ENCODE data around the gene LMNA.
"Not testable (repeated sequence)": the region's sequence is repeated elsewhere in the genome, so short reads cannot be mapped to it uniquely, and the experiment has no call there.

LMNA gene

DNA sequence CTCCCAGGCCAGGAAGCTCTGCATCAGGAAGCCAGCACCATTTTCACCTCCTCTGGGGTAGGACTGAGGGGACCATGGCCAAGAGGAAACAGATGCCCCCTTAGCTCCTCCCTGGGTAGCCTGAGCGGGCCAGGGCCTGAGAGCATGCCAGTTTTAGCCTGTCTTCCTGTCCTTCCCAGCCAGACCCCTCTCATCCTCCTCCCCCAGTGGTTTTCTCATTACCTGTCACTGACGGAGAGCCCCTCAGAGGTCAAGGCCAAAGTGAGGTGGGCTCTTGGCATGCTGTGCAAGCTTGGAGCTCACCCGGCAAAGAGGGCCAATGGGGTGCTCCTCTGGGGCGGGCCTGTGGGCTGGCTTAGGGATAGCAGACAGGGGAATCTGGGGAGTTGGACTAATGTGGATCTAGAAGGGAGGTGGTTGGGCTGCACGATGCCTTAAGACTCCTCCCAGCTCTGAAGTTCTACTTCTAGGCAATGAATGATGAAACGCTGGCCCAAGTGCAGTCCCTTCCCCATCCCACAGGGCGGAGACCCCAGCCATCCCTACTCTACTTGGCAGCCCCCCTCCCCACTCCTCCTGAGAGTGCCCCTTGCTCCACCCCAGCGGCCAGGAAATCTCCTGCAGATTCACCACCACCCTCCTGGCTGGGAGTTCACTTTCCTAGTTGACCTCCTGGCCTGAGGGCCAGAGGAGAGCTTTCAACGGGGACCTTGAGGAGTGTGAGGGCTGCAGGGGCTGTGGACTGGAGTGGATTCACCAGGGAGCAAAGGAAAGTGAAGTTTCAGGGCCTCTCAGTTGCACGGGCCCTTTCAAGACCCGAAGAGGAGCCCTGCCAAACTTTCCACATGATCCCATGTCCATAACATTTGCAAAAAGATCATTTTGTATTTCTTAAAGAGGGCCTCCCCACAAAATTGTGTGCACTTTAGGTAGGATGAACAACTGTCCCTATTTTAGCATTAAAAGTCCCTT, 9.4 kb upstream of the LMNA start:
- DNase-seq = no peak

- DNase-seq = no peak
Measured at GRCh38 chr1:156106624-156107488, 7.7 kb upstream of the LMNA start.

DNA sequence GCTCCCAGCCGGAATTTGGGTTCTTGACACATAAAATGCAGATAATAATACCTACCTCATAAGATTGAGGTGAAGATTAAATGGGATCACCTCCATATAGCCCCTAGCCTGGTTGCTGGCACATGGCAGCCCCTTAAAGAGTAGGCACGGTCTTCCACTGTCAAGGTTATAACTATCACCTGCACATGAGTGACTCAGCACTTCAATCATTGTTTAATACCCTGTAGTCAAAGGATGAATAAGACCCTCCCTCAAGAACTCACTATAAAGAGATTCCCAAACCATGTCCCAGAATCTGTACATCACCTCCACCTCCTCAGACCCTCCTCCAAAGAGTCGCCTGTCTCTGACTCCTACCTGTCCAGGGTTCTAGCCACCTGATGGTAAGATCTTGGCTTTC, 6.5 kb upstream of the LMNA start:
- no peak for DNase-seq

DNA sequence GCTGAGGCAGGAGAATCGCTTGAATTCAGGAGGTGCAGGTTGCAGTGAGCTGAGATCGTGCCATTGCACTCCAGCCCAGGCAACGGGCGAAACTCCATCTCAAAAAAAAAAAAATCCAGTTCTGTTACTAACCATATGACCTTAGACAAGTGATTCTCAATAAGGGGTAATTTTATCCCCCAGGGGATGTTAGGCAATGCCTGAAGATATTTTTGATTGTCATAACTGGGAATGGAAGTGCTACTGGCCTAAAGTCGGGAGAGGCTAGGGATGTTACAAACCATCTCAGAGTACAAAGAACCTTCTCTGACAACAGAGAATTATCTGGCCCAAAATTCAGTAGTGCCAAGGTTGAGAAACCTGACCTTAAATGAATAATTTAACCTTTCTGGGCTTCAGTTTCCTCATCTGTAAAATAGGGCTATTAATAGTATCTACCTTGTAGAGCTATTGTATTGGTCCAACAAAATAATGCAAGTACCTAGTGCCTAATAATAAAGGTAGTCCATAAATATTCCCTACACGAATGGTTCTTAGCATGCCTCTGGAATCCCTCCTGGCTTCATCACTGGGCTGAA, 5.8 kb upstream of the LMNA start:
- DNase-seq = no peak

DNA sequence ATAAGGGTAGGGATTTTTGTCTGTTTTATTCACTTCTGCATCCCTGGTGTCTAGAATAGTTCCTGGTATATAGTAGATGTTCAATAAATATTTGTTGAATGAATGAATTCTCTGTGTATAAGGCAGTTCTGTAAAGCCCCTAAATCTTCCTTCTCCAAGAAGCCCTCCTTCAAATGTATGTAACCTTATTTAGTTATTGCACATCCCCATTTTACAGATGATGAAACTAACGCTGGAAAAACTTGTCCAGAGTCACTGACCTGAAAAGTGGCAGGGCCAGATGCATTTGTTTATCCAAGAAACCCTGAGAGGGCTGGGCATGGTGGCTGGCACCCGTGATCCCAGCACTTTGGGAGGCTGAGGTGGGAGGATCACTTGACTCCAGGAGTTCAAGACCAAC, 4.3 kb upstream of the LMNA start:
- DNase-seq = no peak

- DNase-seq = no peak
Measured at GRCh38 chr1:156111355-156111962, 3.1 kb upstream of the LMNA start.

DNA sequence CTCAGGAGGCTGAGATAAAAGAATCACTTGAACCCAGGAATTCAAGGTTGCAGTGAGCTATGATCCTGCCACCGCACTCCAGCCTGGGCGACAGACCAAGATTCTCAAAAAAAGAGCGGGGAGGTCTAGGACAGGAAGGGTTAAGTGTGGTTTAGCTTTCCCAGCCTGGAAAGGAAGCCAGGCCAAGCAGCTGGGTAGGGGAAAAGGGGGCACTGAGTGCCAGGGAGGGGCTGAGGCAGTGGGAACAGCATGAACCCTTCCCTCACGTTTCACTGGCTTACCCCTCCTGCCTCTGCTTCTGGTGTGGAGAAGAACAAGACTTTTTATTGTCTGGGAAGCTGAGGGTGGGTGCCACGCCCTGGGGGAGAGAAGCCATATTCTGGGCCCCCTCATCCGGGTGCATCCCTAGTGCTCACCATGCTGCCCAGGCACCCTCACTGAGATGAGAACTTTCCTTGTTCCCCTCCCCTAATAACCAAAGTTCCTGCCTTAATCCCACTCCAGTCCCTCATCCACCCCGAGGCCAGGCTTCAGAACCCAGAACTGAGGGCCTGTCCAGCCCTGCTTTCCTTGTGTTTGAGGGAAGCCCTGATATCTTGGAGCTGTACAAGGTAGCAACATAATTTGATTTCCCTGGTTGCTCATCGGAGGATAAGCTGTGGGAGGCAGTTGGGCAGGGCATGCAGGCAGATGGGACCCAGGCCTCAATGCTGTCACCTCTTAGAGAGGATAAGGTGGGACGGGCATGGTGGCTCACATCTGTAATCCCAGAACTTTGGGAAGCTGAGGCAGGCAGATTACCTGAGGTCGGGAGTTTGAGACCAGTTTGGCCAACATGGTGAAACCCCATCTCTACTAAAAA, 2.0 kb upstream of the LMNA start:
- no peak for DNase-seq

DNA sequence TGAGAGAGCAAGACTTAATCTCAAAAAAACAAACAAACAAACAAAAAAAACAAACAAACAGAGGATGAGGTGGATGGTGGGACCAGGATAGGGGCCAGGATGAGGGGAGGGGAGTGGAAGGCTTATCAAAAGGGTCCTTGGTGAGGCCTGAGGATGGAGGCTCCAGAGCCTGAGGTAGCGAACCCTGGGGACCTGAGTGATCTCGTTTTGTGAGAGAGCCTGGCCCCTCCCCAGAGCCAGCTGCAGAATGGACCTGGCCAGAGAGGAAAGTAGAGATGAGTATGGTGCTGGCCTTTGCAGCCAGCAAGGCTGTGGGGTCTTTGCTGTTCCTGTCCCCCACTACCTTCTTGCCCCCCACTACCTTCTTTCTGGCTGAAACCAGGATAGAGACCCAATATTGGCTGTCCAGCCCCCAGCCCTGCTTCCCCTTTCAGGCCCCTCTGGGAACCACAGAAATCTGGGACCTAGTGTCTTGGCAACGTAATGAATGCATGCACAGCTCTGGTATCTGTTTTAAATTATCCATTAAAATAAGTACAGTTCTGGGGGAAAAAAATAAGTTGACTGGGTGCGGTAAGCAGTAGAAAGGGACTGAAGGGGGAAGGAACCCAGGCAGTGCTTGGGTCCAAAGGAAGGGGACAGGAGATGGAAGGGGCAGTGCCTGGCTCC, 1.1 kb upstream of the LMNA start:
- no peak for DNase-seq

GRCh38 chr1:156114919-156115513, 505 bp downstream of the LMNA start:
- DNase-seq = no peak

- DNase-seq = no peak
Measured at GRCh38 chr1:156115514-156116374, 1.2 kb downstream of the LMNA start.

- DNase-seq = not testable (repeated sequence)
Measured at GRCh38 chr1:156116731-156117130, 2.2 kb downstream of the LMNA start.

GRCh38 chr1:156117414-156118176, 3.1 kb downstream of the LMNA start:
- no peak for DNase-seq

- no peak for DNase-seq
Measured at GRCh38 chr1:156118177-156118868, 3.8 kb downstream of the LMNA start.

GRCh38 chr1:156119503-156120209, 5.1 kb downstream of the LMNA start:
- DNase-seq = no peak

GRCh38 chr1:156120318-156120717, 5.8 kb downstream of the LMNA start:
- no peak for DNase-seq

DNA sequence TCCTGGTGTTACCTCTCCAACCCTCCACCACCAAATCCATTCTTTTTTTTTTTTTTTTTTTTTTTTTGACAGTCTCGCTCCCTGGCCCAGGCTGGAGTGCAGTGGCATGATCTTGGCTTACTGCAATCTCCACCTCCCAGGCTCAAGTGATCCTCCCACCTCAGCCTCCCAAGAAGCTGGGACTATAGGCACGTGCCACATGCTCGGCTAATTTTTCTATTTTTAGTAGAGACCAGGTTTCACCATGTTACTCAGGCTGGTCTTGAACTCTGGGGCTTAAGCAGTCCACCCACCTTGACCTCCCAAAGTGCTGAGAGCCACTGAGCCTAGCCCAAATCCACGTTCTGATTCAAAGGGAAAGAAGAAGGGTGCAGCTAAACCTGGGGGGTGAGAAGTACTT, 6.5 kb downstream of the LMNA start:
- not testable (repeated sequence) for DNase-seq

- DNase-seq = no peak
Measured at GRCh38 chr1:156121457-156121856, 6.9 kb downstream of the LMNA start.

DNA sequence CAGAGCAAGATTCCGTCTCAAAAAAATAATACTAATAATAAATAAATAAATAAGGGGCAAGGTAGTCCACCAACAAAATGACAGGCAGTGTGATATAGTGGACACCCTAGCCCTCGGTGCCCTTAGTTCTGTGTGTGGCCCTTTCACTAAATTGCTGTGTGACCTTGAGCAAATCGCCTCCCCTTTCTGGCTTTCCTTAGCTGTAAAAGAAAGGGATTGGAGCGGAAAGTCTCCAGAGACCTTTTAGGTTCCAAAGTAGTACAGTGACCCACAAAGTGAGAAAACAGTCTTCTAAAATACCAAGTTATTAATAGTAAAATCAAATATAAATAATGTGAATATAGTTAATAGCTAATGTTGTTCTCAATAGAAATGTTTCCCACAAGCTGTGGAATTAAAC, 7.6 kb downstream of the LMNA start:
- no peak for DNase-seq

Data from activated CD4-positive, alpha-beta T cell treated with anti-CD3 and anti-CD28 coated beads for 48 hours (primary cell).